HG02852 (cell line): ENCODE measurements around the gene PHETA2.

Experiments used
- ATAC-seq: cut with Tn5 transposase; IDR thresholded peaks from one replicate; pipeline ENCODE4 v1.9.1; 2021; ENCODE audit warnings: mild to moderate bottlenecking, moderate library complexity; ENCODE audit not compliant: unreplicated experiment

The PHETA2 gene, protein sequence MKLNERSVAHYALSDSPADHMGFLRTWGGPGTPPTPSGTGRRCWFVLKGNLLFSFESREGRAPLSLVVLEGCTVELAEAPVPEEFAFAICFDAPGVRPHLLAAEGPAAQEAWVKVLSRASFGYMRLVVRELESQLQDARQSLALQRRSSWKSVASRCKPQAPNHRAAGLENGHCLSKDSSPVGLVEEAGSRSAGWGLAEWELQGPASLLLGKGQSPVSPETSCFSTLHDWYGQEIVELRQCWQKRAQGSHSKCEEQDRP

DNA sequence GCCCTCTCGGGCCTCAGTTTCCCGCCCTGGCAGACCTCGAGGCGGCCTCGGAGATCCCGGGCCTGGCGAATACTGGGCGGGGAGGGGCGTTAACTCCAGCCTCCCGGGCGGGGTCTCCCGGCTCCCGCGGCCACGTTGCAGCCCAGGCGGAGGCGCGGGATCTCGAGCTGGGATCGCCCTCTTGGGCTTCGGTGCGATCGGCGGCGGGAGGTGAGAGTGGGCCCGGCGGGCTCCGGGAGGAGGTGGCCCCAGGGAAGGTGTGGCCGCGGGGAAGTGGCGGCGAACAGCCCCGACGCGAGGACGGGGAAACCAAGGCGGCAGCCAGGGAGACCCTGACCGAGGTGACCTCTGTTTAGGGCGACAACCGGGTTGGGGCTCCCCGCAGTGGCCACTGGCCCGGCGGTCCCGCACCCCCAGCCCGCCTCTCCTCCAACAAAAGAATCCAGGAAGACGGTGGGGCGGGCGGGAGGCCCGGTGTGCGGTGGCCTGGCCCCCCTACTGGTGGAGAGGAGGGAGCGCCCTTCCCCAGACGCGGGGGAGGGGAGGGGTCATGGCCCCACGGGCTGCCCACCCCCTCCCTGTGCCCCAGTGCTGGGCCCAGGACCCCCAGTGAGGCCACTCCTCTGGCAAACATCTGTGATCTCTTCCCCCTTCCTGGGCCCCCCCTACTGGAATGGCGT is at the start of gene PHETA2:
Gene PHETA2, plus strand, starts transcription at position 117 of the 680 bp plus-strand sequence. CDS start 3,046 bp downstream, outside the sequence.
- ATAC-seq: no peak

- ATAC-seq: no peak
Observed at GRCh38 chr22:42025421-42025820, 48.6 kb upstream of the PHETA2 start.

DNA sequence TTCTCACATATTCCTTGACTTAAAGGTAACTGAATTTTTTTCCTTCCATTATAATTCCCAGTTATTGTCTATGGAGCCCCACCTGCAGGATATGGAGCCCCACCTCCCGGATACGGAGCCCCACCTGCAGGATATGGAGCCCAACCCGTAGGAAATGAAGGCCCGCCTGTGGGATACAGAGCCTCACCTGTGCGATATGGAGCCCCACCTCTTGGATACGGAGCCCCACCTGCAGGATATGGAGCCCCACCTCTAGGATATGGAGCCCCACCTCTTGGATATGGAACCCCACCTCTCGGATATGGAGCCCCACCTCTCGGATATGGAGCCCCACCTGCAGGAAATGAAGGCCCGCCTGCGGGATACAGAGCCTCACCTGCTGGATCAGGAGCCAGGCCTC is 47.3 kb upstream of the PHETA2 start:
- ATAC-seq: no peak

DNA sequence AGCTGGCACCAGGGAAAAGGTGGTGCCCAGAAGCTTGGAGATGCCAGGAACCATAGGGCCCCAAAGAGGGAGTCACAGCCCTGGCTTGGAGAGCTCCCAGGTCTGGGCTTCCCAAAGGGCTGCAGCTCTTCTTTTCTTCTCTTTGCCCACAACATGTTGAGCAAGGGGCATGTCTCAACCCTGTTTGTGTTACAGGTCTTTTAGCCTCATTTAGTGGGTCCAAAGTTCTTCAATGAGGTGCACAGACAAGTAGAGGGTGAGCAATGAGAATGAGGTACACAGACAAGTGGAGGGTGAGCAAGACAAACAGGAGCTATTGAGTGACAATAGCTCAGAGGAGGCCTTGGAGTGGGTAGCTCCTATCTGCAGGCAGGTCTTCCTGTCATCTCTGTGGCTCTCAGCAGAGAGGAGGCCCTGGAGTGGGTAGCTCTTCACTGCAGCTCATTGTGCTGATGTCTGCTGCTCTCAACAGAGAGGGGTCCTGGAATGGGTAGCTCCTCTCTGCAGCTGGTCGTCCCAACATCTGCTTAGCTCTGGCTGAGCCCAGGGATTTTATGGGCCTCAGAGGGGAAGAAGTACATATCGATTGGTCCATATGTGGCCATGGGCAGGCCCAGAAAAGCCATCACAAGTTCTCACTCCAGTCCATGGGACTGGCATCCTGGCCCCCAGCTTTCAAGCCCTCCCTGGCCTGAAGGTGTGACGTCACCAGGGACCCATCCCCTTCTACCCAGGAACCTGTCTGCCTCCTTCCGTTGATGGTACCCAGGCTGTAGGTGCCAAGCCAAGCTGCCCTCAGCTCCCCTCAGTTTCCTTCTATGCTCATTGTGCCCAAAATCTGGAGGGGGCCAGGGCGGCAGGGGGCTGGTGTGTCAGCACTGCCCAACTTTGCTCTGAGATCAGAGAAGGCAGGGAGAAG is 40.5 kb upstream of the PHETA2 start:
- ATAC-seq: no peak

DNA sequence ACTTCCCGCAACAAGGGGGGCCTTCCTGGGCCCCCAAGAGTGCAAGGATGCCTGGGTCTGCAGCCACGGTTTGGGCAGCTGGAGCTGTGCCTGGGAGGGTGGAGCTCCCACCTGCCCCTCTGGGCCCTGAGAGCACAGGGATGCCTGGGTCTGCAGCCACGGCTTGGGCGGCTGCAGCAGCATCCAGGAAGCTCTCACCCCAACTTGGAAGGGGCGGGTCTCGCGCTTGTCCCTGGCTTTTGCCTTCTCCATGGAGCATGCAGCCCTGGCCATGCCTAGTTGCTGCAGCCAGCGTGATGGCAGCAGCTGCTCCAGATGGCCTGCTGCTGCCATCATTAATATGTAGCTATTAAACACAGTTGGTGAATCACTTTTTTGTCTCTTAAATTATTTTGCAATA is 38.8 kb upstream of the PHETA2 start:
- no peak for ATAC-seq

DNA sequence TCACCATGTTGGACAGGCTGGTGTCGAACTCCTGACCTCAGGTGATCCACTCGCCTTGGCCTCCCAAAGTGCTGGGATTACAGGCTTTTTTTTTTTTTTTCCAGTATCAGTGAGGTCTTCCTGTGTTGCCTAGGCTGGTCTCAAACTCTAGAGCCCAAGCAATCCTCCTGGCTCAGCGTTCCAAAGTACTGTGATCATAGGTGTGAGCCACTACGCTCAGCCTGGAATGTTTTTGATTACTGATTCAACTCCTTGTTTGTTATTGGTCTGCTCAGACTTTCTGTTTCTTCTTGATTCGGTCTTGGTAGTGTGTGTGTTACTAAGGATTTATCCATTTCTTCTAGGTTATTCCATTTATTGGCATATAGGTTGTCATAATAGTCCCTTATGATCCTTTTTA is 34.8 kb upstream of the PHETA2 start:
- no peak for ATAC-seq

- no peak for ATAC-seq
Observed at GRCh38 chr22:42041784-42042183, 32.3 kb upstream of the PHETA2 start.

- ATAC-seq: no peak
Observed at GRCh38 chr22:42050641-42051180, 23.3 kb upstream of the PHETA2 start.

- ATAC-seq: no peak
Observed at GRCh38 chr22:42052765-42053164, 21.3 kb upstream of the PHETA2 start.

DNA sequence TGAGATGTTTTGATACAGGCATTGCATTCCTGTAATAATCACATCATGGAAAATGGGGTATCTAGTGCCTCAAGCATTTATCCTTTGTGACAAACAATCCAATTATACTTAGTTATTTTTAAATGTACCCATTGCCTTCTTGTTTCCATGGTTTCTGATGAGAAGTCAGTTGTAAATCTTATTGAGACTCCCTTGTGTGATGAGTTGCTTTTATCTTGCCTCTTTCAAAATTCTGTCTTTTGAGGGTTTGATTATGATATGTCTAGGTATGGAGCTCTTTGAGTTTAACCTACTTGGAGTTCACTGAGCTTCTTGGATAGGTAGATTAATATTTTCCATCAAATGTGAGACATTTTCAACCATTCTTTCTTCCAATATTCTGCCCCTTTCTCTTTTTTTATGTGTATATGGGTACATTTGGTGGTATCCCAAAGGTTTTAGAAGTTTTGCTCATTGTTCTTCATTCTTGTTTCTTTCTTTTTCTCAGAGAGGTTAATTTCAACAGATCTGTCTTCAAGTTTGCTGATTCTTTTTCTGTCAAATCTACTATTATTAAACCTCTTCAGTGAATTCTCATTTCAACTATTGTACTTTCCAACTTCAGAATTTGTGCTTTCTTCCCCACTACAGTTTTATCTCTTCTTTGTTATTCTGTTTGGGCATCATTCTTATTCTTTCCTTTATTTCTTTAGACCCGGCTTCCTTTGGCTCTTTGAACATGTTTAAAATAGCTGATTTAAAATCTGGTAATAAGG is 17.1 kb upstream of the PHETA2 start:
- no peak for ATAC-seq

DNA sequence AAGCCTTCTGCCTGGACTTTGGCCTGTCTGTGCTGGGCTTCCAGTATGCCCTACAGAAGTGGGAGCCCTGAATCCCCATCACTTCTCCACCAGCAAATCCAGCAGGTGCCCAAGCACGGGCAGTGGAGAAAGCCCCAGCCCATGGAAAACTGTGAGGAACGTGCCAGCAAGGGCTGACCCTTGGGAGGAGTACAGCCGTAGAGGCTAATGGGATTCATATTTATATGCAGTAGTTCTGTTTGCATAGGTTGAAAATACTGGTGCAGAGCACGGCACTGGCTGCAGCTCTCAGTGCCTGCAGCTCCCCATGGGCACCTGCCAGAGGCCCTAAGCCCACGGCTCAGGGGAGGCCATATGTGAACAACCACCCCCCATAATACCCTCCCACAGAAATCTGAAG is 13.6 kb upstream of the PHETA2 start:
- ATAC-seq: no peak

GRCh38 chr22:42061041-42061440 is 13.0 kb upstream of the PHETA2 start:
- no peak for ATAC-seq

DNA sequence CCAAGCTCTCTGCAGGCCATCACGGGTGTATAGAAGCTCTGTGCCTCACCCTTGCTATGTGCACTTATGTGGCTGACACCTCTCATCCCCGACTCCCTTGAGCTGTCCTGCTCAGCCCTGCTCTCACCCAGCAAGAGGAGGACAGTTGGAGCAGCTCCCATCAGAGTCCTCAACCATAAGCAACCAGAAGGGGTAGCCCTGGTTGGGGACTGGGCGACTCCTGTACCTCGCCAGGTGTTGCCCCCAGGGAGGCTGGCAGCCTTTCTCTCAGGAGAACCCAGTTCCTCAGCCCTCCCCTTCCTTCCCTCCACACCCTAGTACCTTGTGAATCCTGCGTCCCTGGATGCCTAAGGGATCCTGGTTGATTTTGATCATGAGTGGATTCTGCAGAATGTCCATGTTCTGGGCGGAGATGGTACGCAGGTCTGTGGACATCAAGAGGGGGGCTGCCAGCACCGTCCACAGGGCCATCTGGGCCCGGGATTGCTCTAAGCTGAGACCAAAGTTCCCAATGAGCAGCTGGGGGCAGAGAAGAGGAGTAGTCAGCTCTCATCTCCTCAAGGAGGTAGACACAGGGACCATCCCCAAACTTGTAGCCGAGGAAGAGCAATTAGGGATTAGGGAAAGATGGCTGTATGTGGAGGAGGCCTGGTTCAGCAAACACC is 11.4 kb upstream of the PHETA2 start:
- no peak for ATAC-seq

GRCh38 chr22:42064629-42065028 is 9.4 kb upstream of the PHETA2 start:
- ATAC-seq: no peak

DNA sequence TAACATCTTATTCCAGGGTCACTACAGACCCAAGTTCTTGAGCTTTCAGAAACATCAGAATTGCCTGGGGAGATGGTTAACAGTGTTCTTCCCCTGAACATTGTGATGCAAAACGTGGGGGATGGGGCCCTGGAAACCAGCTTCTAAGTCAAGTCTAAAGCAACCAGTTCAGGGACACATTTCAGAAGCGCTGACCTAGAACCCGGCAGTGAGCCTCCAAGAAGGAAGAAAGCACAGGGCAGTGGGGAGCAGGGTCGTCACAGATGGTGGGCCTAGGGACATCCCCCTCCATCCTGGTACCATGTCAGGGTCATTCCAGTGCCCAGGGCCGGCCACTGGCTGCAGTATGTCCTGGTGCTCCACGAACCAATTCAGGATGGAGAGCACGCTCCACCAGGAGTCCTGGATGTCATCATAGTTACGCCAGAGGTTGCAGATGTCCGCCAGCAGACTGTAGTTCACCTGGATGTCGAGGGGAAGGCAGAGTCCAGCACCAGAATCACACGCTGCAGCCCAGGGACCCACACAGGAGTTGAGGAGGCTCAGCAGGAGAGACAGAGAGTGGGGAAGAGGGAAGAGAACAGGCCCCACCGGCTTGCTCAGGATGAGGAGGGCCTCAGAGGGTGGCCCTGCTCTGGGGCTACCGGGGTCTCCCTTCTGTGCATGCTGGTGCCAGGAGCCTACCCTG is 8.5 kb upstream of the PHETA2 start:
- ATAC-seq: no peak

- ATAC-seq: no peak
Observed at GRCh38 chr22:42066126-42066761, 7.8 kb upstream of the PHETA2 start.

GRCh38 chr22:42066937-42067336 is 7.1 kb upstream of the PHETA2 start:
- ATAC-seq: no peak

DNA sequence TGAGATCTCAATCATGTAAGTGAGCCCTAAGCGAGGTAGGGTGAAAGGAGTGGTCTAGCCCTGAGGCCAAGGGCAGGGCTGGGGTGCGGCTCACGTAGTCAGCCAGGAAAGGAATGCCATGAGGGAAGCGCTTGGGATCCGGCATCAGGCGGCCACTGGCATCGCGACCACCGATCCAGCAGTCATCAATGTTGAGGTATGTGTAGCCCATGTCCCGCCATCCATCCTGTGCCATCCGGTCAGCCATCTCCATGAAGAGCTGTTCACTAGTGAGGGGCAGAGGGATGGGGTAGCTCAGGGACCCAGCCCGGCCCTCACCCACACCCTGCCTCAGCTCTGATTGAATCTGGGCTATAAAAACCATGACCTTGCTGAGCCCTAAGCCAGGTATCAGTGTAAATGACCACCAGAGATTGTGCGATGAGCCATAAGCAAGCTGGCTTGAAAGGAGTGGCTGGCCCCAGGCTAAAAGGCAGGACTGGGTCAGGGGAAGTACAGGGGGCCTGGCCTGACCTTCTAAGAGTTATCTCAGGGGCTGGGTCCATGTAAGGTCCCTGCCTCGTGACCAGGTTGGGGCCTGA is 6.3 kb upstream of the PHETA2 start:
- ATAC-seq: no peak

GRCh38 chr22:42068291-42068690 is 5.8 kb upstream of the PHETA2 start:
- no peak for ATAC-seq
